Measurements from ENCODE around the gene PCDHGB5.

DNA sequence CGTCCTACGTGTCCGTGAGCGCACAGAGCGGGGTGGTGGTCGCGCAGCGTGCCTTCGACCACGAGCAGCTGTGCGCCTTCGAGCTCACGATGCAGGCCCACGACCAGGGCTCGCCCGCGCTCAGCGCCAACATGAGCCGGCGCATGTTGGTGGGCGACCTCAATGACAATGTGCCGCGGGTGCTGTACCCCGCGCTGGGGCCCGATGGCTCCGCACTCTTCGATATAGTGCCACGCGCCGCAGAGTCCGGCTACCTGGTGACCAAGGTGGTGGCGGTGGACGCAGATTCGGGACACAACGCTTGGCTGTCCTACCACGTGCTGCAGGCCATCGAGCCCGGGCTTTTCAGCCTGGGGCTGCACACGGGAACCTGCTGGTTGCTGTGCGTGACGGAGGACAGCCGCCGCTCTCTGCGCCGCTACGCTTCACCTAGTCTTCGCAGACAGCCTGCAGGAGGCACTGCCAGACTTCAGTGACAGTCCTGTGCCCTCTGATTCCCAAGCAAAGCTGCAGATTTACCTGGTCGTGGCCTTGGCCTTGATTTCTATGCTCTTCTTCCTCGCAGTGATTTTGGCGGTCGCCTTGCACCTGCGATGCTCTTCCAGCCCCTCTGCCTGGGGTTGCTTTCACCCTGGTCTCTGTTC, 30.2 kb downstream of the PCDHGB5 start:
- TF ChIP-seq, protein P1, sequence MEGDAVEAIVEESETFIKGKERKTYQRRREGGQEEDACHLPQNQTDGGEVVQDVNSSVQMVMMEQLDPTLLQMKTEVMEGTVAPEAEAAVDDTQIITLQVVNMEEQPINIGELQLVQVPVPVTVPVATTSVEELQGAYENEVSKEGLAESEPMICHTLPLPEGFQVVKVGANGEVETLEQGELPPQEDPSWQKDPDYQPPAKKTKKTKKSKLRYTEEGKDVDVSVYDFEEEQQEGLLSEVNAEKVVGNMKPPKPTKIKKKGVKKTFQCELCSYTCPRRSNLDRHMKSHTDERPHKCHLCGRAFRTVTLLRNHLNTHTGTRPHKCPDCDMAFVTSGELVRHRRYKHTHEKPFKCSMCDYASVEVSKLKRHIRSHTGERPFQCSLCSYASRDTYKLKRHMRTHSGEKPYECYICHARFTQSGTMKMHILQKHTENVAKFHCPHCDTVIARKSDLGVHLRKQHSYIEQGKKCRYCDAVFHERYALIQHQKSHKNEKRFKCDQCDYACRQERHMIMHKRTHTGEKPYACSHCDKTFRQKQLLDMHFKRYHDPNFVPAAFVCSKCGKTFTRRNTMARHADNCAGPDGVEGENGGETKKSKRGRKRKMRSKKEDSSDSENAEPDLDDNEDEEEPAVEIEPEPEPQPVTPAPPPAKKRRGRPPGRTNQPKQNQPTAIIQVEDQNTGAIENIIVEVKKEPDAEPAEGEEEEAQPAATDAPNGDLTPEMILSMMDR (IDR thresholded peaks at IDR 0.05; ENCODE audit: insufficient read depth, low read length, poor library complexity, severe bottlenecking) = no peak
- TF ChIP-seq EZH2phosphoT487 (conservative IDR thresholded peaks at IDR 0.05; ENCODE audit: low read length) = no peak
